GM12891 (cell line): ENCODE results near the gene RASGRF1.

Experiments
- POLR2A ChIP-seq: IDR thresholded peaks from 2 replicates; pipeline ENCODE4 v1.6.1; 2011; ENCODE audit warnings: low read depth, low read length, control low read depth
- POLR2AphosphoS5 ChIP-seq: IDR thresholded peaks from 2 replicates; pipeline ENCODE4 v1.6.1; 2011; ENCODE audit warnings: low read depth, low read length, control low read depth

DNA sequence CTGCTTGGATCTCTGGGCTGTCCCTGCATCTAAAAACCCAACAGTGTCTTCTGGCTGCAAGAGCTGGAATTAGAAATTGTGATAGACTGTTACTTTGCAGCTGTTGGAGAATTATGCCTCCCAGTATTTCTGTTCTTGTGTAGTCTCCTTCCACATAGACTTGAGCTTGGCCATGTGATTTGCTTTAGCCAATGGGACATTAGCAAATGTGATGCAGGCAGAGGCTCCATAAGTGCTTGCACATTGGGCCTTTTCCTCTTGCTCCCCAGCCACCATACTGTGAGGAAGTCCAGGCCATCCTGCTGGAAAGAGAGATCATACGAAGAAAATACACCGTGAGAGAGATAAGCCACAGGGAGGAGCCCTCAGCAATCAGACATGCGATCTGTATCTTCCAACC, 33.8 kb upstream of the RASGRF1 start:
- TF ChIP-seq POLR2AphosphoS5 (no peak), POLR2A (no peak)
